Stimulated activated CD4-positive, alpha-beta T cell treated with anti-CD3 and anti-CD28 coated beads, TNF-alpha, amount 100 ng/mL, for 24 hours (primary cell): ENCODE measurements around the gene DMBX1.

Experiments
- DNase-seq, 3 experiments: peaks; one replicate each; pipeline ENCODE4 v3.0.0-alpha.2; 2020; ENCODE audit warnings: low read depth in 3 of 3

DMBX1 gene

GRCh38 chr1:46503421-46503820 is 13.8 kb downstream of the DMBX1 start:
- no peak for DNase-seq

DNA sequence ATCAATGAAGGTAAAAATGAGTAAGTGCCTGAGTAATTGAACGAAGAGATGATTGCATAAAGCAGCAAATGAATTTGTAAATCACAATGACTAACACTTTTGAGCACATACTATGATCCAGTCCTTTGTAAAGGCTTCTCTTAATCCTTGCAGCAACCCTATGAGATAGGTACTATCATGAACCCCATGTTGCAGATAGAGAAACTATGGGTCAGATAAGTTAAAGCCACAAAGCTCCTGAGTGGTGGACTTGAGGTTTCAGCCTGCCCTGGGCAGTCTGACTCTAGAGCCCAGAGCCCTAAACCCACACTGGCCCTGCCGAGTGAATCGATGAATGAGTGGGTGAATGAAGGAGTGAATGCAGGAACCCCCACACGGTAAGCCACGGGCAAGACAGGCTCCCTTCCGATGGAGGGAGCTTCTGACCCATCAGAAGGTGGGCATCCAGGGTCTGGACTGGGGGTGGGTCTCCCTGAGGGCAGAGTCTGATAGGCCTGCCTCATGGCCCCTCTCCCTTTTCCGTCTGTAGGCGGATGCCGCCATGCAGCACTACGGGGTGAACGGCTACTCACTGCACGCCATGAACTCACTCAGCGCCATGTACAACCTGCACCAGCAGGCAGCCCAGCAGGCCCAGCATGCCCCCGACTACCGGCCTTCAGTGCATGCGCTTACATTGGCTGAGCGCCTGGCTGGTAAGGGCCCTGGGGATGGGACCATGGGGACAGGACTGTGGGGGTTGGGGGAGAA is 17.0 kb downstream of the DMBX1 start:
- no peak for DNase-seq

DNA sequence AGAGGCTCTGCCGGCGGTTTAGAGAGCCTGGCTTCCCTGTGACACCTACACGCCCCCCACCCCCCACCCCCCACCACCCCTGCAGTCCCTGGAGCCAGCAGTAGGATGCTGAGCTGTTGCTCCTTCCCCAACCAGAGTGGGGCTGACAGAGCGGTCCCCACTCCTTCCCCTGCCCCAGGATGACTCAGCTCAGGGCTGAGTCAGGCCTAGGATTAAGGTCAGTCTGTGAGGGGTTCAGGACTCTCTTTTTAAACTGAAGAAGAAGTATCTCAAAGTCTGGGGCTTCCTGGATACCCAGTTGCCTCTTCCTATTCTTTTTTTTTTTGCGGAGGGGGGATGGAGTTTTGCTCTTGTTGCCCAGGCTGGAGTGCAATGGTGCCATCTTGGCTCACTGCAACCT is 19.1 kb downstream of the DMBX1 start:
- no peak for DNase-seq

GRCh38 chr1:46510341-46510997 is 20.8 kb downstream of the DMBX1 start:
- no peak for DNase-seq

GRCh38 chr1:46510998-46511365 is 21.3 kb downstream of the DMBX1 start:
- DNase-seq: no peak

GRCh38 chr1:46512135-46512791 is 22.6 kb downstream of the DMBX1 start:
- DNase-seq: no peak

GRCh38 chr1:46512792-46513190 is 23.2 kb downstream of the DMBX1 start:
- no peak for DNase-seq

GRCh38 chr1:46513536-46513935 is 23.9 kb downstream of the DMBX1 start:
- DNase-seq: no peak

DNA sequence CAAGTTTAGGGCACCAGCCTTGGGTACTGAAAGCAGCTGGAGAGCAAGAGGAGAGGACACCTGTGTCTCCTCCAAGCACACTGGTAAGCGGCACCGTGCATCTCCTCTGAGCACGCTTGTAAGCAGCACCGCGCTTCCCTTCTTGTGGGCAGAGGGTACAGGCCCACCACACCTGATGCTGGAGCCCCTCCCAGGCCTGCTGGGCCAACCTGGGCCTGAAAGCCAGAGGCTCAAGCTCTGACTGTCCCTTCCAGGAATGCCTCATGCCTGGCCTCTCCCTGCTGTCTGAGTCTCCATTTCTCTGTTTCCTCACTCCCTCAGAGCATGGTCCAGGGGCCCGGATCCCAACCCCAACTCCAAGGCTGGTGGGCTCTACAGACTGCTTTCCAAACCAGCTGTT is 25.9 kb downstream of the DMBX1 start:
- DNase-seq: no peak

- no peak for DNase-seq
Measured at GRCh38 chr1:46516200-46516950, 26.7 kb downstream of the DMBX1 start.

- no peak for DNase-seq
Measured at GRCh38 chr1:46517010-46517600, 27.5 kb downstream of the DMBX1 start.

DNA sequence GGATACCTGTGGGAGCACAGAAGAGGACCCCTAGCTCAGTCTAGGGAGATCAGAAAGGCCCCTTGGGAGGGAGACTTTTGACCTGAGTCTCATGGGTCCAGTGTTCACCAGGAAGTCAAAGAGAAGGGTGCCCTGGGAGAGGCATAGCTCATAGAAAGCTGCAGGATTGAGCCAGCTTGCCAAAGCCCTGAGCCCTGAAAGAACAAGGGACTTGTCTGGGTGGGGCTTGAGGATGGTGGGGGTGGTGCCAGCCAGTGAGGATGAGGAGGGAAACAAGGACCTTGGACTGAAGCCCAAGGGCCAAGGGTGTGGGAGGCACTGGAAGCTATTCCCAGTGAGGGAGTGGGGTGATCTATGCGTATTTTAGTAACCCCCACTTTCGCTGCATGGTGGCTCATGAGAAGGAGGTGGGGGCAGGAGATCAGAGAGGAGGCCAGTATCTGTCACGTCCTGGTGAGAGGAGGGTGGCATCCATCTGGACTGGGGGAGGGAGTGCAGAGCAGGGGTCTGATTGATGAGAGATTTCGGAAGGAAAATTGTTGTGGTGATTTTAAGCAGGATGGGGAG is 28.4 kb downstream of the DMBX1 start:
- DNase-seq: no peak

GRCh38 chr1:46519209-46519608 is 29.6 kb downstream of the DMBX1 start:
- no peak for DNase-seq

GRCh38 chr1:46520063-46520911 is 30.7 kb downstream of the DMBX1 start:
- DNase-seq: no peak

DNA sequence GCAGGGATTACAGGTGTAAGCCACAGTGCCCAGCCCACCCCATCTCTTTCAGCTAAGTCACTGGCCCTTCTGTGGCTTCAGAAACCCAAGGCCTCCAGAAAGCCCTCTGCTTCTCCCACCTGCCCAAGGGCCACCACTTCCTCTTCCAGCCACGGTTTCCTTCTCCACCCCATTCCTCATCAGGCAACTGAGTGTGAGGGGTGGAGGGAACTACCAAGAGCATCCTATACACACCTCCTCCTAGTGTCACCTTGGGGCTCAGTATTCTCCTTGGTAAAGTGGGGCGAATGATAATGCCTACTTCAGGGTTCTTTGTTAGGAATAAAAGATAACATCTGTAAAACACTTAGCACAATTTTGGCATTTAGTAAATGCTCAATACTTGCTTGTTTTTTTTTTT is 31.8 kb downstream of the DMBX1 start:
- no peak for DNase-seq

DNA sequence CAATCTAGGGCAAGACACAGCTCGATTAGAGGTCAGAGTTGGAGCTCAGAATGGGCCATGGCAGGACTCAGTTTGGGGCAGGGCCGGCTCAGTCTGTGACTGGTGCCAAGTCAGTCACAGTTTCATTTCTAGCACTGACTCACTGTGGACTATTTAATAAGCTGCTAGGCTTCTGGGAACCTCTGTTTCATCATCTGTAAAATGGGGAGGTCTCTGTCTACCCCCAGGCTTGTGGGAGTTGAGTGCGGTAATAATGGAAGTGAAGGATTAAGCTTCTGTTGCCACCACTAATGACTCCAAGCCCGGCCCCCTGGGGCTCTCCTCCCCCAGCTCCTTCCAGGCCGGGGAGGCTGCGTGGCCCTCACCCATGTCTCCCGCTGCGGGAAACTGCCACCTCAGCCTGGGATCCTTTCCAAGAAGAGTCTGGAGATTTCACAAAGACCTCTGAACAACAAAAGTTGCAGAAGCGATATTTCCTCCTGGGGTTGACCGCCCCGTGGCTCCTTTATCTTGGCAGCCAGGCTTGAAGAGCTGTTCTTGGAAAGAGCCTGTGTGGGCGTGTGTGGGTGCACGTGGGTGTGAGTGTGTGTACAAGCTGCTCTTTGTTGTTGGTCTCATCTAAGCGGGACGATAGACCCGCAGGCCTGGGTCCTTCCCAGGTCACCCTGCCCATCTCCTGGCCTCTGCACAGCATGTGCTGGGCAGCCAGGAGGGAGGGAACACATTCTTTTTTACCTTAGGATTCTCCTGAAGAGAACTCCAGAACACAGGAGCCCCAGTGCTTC is 32.7 kb downstream of the DMBX1 start:
- DNase-seq: peak in 1 of 3 experiments; percentile 30

GRCh38 chr1:46522969-46523320 is 33.3 kb downstream of the DMBX1 start:
- DNase-seq: no peak

DNA sequence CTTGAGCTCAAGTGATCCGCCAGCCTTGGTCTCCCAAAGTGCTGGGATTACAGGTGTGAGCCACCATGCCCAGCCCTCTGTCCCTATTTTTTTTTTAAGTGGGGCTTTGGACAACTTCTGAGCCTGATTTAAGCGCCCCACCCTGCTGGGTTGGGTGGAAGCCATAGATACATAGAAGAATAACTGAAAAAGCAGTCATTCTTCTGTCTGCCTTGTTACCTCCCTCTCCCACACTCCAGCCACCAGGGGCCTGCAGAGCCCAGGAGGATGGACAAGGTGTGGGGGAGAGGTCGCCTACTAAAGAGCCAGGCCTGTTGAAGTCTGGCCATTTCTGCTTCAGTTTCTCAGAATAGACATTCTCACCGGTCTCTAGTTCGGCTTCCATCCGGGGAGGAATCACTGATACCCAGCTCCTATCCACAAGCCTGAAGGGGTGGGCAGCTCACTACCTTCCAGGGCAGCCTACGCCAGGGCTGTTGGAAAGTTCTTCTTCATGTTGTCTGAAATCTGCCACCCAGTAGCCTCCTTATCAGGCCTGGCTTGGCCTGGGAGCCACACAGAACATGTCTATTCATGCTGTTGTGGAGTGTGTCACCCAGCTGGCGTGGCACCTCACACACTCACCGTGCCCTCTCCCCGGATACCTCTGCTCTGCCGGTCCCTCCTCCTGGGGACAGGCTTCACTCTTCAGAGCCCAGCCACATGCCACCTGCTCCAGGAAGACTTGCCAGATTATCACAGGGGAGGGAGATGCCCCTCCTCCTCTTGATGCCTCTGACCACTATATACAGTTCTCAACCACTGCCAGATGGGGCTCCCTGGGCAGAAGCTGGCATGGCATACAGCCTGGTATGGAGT is 34.1 kb downstream of the DMBX1 start:
- no peak for DNase-seq

GRCh38 chr1:46524843-46525242 is 35.2 kb downstream of the DMBX1 start:
- no peak for DNase-seq
